ENCODE measurements around the gene C2orf68.
"Not testable (repeated sequence)": the region's sequence is repeated elsewhere in the genome, so short reads cannot be mapped to it uniquely, and the experiment has no call there.

The C2orf68 gene

DNA sequence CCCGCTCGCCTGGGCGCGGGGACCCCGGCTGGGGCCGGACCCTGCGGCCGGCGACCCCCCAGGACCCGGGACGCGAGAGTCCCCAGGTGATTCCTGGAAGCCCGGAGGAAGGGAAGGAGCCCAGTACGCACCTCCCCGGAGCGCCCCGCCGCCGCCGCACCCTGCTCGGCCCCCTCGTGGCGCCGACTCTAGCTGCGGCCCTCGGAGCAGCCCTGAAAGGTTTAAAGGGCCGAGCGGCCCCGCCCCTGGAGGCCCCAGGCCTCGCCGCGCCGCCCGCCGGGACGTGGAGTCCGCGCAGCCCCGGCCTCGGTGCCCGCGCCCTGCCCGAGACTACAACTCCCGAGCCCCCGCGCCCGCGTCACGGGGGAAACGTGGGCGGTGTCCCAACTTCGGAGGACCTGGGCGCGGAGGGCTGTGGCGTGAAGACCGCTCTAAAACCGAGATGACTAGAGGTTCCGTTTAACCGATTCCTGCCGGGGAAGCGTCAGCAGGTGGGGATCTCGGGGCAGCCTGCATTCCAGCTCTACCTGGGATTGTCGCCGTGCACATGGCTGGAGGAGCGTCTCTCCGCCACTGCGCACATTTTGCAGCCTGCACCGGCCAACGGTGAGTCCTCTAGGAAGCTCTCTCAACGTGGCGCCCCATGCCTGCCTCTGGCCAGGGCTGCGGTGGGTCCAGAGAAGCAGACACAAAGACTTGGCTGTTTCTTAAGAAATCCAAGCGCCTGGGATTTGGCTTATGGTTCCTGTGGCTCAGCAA is 9.2 kb downstream of the C2orf68 start, which contains the start of gene TMEM150A:
TMEM150A (minus strand) TSS at position 223 of the 759 bp plus-strand sequence. CDS start 750 bp downstream, outside the sequence.
- intact Hi-C loops (cut with DNase I) = no loop called here

DNA sequence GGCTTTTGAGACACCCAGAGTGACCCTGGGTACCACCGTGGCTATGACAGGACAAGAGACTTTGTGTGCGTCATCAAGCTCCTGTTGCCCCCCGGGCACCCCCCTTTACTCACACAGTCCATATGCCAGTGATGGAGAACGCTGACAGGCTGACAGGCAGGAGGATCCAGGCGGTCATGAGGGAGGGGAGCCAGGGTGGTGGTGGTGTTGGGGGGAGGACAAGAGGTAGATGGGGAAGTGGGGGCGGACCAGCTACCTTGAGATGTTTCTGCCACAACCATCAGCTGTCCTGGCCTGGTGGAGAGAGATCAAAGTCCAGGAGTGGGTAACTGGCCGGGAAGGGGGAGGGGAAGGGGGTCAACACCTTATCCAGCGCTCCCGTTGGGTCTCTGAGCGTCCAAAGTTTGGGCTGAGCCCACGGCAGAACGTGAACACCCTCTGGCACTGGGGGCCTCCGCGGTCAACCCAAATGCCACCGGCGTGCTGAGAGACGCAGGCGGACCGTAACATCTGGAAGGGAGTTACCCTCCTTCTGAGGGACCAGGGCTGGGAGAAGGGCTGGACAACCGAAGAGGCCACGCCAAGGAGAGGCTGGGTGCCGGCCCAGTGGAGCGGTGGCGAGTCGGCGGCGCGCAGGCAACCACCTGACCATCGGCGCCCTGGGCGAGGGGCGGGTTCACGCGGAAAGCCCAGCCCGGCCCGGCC is 9.9 kb downstream of the C2orf68 start:
- DNase-seq = peak in 40 of 42 donors; percentile 52 to 86 (median 71)
- intact Hi-C loops (cut with DNase I) = no loop called here

More for the DNA sequence above, 9.2 kb downstream of the C2orf68 start, which contains the start of gene TMEM150A:
- peak; percentile 86 to 97 (median 94) for DNase-seq

- intact Hi-C loops (cut with DNase I) = no loop called here
- DNase-seq = no peak
Observed at GRCh38 chr2:85600951-85601770, 10.7 kb downstream of the C2orf68 start.

- intact Hi-C loops (cut with DNase I) = no loop called here
- no peak for DNase-seq
Observed at GRCh38 chr2:85600235-85600575, 11.7 kb downstream of the C2orf68 start.

- intact Hi-C loops (cut with DNase I) = loop anchor here (5.0 kb wide), 1 partner anchor 37 kb away; the partner anchor contains the start of gene GGCX
- no peak for DNase-seq
Observed at GRCh38 chr2:85599468-85600234, 12.2 kb downstream of the C2orf68 start.

- intact Hi-C loops (cut with DNase I) = loop anchor here (5.0 kb wide), 1 partner anchor 36 kb away; the partner anchor contains the start of gene GGCX
- DNase-seq = no peak
Observed at GRCh38 chr2:85598594-85599340, 13.1 kb downstream of the C2orf68 start.

DNA sequence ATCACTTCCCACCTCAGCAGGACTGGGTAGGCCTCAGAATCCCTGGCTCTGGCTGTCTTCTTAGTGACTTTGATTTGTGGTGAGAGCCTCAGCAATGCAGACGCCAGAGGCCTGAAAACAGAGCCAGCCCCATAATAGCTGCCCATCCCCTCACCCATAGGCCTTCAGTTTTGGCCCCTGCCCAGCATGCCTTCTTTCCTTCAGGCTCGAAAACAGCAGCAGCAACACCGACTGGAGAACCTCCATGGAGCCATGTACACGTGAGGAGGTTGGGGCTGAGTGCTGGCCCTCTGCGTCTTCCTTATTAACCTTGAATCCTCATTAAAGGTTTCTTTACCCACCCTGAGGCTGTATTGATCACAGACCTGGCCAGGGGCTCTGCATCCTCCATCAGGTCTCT is 14.6 kb downstream of the C2orf68 start:
- DNase-seq = no peak
- intact Hi-C loops (cut with DNase I) = loop anchor here (5.0 kb wide), 1 partner anchor 35 kb away; the partner anchor contains the start of gene GGCX

DNA sequence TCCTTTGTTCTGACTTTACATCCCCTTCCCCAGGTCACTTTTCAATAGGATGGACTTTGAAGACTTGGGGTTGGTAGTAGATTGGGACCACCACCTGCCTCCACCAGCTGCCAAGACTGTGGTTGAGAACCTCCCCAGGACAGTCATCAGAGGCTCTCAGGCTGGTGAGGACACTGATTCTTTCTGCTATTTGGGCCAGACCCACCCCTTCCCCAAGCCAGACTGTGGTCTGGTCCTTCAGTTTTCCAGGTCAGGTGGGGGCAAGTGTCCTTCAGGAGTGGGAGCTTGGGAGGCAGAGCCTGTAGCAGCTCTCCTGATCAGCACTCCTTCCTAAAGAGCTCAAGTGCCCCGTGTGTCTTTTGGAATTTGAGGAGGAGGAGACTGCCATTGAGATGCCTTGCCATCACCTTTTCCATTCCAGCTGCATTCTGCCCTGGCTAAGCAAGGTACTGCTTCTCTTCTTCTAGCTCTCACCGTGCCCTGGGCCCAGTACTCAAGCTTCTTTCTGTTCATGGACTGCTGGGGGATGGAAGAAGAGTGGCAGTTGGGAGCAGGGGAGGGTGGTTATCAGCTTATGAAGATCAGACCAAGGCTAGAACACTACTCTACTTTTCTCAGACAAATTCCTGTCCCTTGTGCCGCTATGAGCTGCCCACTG is 15.3 kb downstream of the C2orf68 start:
- DNase-seq = no peak
- intact Hi-C loops (cut with DNase I) = loop anchor here (5.0 kb wide), 1 partner anchor 34 kb away; the partner anchor contains the start of gene GGCX

DNA sequence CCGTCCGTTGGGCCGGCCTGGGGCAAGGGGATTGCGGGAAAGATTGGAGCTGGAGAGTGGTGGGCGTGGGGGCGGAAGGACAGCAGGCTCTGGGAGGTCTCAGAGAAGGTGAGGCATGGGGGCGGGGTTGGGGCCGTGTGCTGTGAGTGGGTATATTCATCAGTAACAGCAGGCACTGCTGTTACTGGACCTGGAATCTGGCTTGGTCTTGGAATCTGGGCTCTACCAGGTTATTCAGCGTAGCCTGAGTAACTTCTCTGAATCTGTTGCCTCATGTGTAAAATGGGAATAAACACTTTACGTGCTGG is 15.9 kb downstream of the C2orf68 start:
- intact Hi-C loops (cut with DNase I) = loop anchor here (5.0 kb wide), 1 partner anchor 34 kb away; the partner anchor contains the start of gene GGCX
- DNase-seq = no peak

DNA sequence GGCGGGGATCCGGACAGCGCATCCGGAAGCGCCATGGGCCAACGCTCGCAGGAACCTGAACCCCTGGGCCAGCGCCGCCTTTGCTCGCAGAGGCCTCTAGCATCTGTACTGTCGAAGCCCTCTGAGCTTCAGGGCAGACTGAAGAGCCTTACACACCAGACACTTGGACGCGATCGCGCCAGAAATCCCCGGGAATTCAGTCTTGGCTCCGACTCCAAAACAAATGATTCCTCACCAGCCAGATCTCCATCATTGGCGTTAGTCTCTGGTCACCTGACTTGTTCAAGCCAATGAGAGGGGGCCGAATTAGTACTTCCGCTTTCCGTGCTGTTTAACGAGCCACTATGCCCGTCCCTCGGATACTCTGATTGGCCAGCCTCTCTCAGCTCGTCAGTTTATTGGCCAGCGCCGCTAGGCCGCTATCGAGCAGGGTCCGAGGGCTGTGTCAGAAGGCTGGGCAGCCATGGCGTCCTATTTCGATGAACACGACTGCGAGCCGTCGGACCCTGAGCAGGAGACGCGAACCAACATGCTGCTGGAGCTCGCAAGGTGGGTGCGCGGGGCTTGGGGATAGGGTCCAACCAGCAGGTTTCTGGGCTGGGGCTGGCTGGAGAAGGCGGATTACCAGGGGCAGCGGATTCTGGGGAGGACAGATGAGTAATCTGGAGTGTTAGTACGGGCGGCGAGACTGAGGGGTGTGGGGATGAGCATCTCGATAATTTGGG is 16.4 kb downstream of the C2orf68 start, which contains the start of gene RNF181:
RNF181 (plus strand) TSS at position 445 of the 725 bp plus-strand sequence; CDS start at position 464, 19 bp downstream.
- intact Hi-C loops (cut with DNase I) = loop anchor here (5.0 kb wide), 1 partner anchor 33 kb away; the partner anchor contains the start of gene GGCX
- peak; percentile 94 to 100 (median 99) for DNase-seq

DNA sequence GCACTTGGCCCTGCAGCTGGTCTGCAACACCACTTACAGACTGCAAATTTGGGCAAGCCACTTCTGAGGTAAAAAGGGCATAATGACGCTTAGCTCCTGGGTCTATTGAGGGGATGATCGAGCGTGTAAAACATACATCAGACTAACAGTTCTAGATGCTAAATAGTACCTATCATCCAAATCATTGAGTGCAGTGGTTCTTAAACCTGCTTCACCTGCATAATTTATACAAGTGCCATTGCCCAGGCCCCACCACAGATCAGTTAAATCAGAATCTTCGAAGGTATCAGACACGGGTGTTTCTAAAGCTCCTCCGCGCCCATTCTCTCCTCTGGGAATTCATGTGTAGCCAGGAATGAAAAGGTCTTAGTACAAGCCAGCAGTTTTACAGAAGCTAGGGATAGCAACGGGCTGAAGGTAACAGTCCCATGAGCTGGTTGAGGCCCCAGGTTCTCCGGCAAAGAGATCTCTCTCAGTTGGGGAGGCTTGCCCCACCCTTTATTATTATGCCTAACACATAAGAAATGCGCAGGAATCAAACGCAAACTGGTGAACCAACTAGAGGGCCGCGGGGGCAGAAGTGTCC is 17.1 kb downstream of the C2orf68 start:
- no peak for DNase-seq
- intact Hi-C loops (cut with DNase I) = loop anchor here (5.0 kb wide), 1 partner anchor 33 kb away; the partner anchor contains the start of gene GGCX

GRCh38 chr2:85593023-85593422 is 18.8 kb downstream of the C2orf68 start:
- DNase-seq = no peak

DNA sequence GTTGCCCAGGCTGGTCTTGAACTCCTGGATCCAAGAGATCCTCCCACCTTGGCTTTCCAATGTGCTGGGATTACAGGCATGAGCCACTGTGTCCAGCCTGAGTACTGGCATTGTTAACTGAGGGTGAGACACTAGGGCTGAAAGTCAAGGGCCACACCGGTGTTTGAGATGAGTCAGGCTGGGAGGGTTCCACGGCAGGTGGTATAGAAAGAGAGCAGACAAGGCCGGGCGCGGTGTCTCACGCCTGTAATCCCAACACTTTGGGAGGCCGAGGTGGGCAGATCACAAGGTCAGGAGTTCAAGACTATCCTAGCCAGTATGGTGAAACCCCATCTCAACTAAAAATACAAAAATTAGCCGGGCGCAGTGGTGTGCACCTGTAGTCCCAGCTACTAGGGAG is 19.6 kb downstream of the C2orf68 start:
- intact Hi-C loops (cut with DNase I) = not testable (repeated sequence)

More at GRCh38 chr2:85593023-85593422, 18.8 kb downstream of the C2orf68 start:
- intact Hi-C loops (cut with DNase I) = no loop called here

GRCh38 chr2:85591563-85591962 is 20.3 kb downstream of the C2orf68 start:
- intact Hi-C loops (cut with DNase I) = no loop called here
- DNase-seq = no peak

More for the DNA sequence above, 19.6 kb downstream of the C2orf68 start:
- not testable (repeated sequence) for DNase-seq

DNA sequence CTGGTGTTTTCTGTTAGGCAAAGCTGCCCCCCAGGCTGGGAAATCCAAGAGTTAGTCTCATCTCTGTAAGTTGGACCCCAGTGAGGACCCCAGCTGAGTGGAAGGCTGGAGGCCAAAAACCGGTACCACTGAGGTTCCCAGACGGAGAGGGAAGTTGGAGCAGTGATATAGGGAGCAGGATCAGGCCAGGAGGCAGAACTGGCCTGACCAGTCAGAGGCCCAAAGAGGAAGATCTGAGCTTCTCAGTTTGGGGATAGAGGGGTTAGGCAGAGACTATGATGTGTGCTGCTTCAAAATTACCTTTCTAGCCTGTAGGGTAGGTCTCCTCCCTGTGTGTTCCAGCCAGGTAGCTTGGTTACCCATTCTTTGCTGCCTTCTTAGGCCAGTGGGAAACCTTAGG is 20.9 kb downstream of the C2orf68 start:
- intact Hi-C loops (cut with DNase I) = no loop called here
- no peak for DNase-seq
